ENCODE data around the gene PLSCR5. TPM values are rescaled to one million over a fixed set of nuclear protein-coding genes. Genes with fewer than 3 reads are reported as not detected.

The PLSCR5 gene
- total and polyA plus RNA-seq, 10 of the 15 experiments (the other 5 are each of a cell fraction or from before 2014, with no cell fraction given), result 0.06 TPM; not detected in 9

GRCh38 chr3:146612015-146612414 is 6.9 kb upstream of the PLSCR5 start:
- RAD21 ChIA-PET (ENCODE audit: unreplicated experiment), result no interaction called here
- POLR2A ChIA-PET, result no interaction called here
- intact Hi-C loops (cut with micrococcal nuclease; ENCODE audit: unreplicated experiment), result no loop called here
- H2AFZ ChIP-seq (ENCODE audit: control insufficient read depth, low read depth, low read length), result no peak overlapping the region
- H3K27me3 ChIP-seq (replicated peaks in 1 of 2; ENCODE audit: control insufficient read depth in 2 of 2, insufficient read depth in 2 of 2, low read length in 1 of 2), result no peaks in the 10 kb centered on the region
- H3K9ac ChIP-seq (ENCODE audit: control insufficient read depth, insufficient read depth, low read length), result no peak overlapping the region
- no peaks in the 10 kb centered on the region for H4K20me1 ChIP-seq (ENCODE audit: control insufficient read depth, insufficient read depth)
- 0% methylated on average over 2 of the region's 2 CpGs for WGBS (ENCODE audit: insufficient coverage, insufficient replicate concordance, low lambda C conversion rate, missing lambda C conversion rate)
- BruUV-seq (replicated peaks), result no TSS peak
- H3K79me2 ChIP-seq (ENCODE audit: control insufficient read depth, insufficient read depth, low read length), result no peaks in the 10 kb centered on the region
- no peak overlapping the region for H3K27ac ChIP-seq (ENCODE audit: control insufficient read depth, insufficient read depth)
- in situ Hi-C loops (cut with MboI), result no loop called here
- SMC1A ChIA-PET (ENCODE audit: uncharacterized antibody, unreplicated experiment), result interaction anchor here (0.6 kb wide), 1 partner anchor 202 kb away, joined by 3 read pairs; no protein-coding TSS in a partner anchor
- no peak overlapping the region for H3K4me3 ChIP-seq
- H3K4me2 ChIP-seq (ENCODE audit: control insufficient read depth, insufficient read depth), result no peak overlapping the region
- no peak for ATAC-seq
- CTCF ChIA-PET, result no interaction called here
- FAIRE-seq, result no peak
- H3K9me3 ChIP-seq (replicated peaks; ENCODE audit: control insufficient read depth, insufficient read depth, low read length), result no peaks in the 10 kb centered on the region
- no peaks in the 10 kb centered on the region for H3K4me1 ChIP-seq (ENCODE audit: control insufficient read depth, insufficient read depth, low read length)
- TF ChIP-seq ZZZ3 (IDR thresholded peaks at IDR 0.05; ENCODE audit: control insufficient read depth, insufficient read length, low read depth) (no peak), NFYB (IDR thresholded peaks at IDR 0.05; ENCODE audit: insufficient read depth, low read depth, low read length) (no peak), FOXM1 (IDR thresholded peaks at IDR 0.05; ENCODE audit: low read depth, low read length) (no peak)
- TF ChIP-seq, protein P1, sequence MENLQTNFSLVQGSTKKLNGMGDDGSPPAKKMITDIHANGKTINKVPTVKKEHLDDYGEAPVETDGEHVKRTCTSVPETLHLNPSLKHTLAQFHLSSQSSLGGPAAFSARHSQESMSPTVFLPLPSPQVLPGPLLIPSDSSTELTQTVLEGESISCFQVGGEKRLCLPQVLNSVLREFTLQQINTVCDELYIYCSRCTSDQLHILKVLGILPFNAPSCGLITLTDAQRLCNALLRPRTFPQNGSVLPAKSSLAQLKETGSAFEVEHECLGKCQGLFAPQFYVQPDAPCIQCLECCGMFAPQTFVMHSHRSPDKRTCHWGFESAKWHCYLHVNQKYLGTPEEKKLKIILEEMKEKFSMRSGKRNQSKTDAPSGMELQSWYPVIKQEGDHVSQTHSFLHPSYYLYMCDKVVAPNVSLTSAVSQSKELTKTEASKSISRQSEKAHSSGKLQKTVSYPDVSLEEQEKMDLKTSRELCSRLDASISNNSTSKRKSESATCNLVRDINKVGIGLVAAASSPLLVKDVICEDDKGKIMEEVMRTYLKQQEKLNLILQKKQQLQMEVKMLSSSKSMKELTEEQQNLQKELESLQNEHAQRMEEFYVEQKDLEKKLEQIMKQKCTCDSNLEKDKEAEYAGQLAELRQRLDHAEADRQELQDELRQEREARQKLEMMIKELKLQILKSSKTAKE (IDR thresholded peaks at IDR 0.05; ENCODE audit: low read depth, poor library complexity, severe bottlenecking), result no peak
- no peak for DNase-seq (ENCODE audit: low read depth, low spot score)
- no peaks in the 10 kb centered on the region for H3K36me3 ChIP-seq (ENCODE audit: control insufficient read depth in 2 of 2, insufficient read depth in 2 of 2, low read length in 1 of 2)

DNA sequence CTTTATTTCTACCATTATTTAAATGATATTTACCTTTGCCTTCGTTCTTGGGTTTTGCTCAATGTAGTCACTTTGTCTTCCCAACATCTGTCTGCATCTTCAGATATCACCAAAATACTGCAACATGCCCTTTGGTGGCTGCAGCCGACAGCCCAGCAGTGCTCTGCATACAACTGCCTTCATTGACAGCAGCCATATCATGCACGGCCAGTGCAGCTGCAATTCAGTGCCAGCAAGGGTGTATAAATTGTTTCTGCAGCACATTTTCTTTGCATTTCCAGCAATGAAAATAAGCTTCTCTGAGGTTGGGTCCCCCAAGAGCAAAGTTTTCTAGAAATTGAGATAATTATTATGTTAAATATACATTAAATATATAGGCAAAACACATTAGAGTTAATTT is 6.0 kb upstream of the PLSCR5 start:
- no TSS peak for BruUV-seq (replicated peaks)
- ChIA-PET RAD21 (ENCODE audit: unreplicated experiment) (no interaction called here), CTCF (interaction anchor here (0.9 kb wide), 1 partner anchor 21 kb away, joined by 3 read pairs; no protein-coding TSS in a partner anchor), SMC1A (ENCODE audit: uncharacterized antibody, unreplicated experiment) (no interaction called here), POLR2A (no interaction called here)
- no peaks in the 10 kb centered on the region for H3K36me3 ChIP-seq (ENCODE audit: control insufficient read depth in 2 of 2, insufficient read depth in 2 of 2, low read length in 1 of 2)
- intact Hi-C loops (cut with micrococcal nuclease; ENCODE audit: unreplicated experiment), result no loop called here
- H3K4me2 ChIP-seq (ENCODE audit: control insufficient read depth, insufficient read depth), result no peak overlapping the region
- TF ChIP-seq POLR2AphosphoS2 (IDR thresholded peaks at IDR 0.05; ENCODE audit: low read depth, low read length) (no peak), SMAD1 (IDR thresholded peaks at IDR 0.05; ENCODE audit: low read depth, partially characterized antibody) (no peak), RB1 (IDR thresholded peaks at IDR 0.05; ENCODE audit: borderline replicate concordance) (no peak), FOS (IDR thresholded peaks at IDR 0.05; ENCODE audit: borderline replicate concordance, extremely low read depth, insufficient read length) (no peak), TCF3 (IDR thresholded peaks at IDR 0.05; ENCODE audit: borderline replicate concordance, insufficient read depth, low read depth, low read length) (no peak), E2F4 (IDR thresholded peaks at IDR 0.05; ENCODE audit: low read depth, low read length) (no peak), ESRRA (IDR thresholded peaks at IDR 0.05; ENCODE audit: low read length) (no peak), POU2F2 (IDR thresholded peaks at IDR 0.05; ENCODE audit: borderline replicate concordance, low read depth, low read length) (no peak), TCF12 (IDR thresholded peaks at IDR 0.05; ENCODE audit: low read depth, low read length) (no peak), ZBED1 (IDR thresholded peaks at IDR 0.05; ENCODE audit: borderline replicate concordance) (no peak), ZNF274 (IDR thresholded peaks at IDR 0.05; ENCODE audit: insufficient read depth, insufficient read length) (no peak)
- TF ChIP-seq, protein P2, sequence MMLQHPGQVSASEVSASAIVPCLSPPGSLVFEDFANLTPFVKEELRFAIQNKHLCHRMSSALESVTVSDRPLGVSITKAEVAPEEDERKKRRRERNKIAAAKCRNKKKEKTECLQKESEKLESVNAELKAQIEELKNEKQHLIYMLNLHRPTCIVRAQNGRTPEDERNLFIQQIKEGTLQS (IDR thresholded peaks at IDR 0.05; ENCODE audit: borderline replicate concordance, extremely low read depth, low read depth, low read length), result no peak
- no peak overlapping the region for H3K4me3 ChIP-seq
- H3K9ac ChIP-seq (ENCODE audit: control insufficient read depth, insufficient read depth, low read length), result no peak overlapping the region
- in situ Hi-C loops (cut with MboI), result no loop called here
- 18% methylated on average over 3 of the region's 3 CpGs for WGBS (ENCODE audit: insufficient coverage, insufficient replicate concordance, low lambda C conversion rate, missing lambda C conversion rate)
- H4K20me1 ChIP-seq (ENCODE audit: control insufficient read depth, insufficient read depth), result no peaks in the 10 kb centered on the region
- no peak overlapping the region for H2AFZ ChIP-seq (ENCODE audit: control insufficient read depth, low read depth, low read length)
- DNase-seq (ENCODE audit: low read depth, low spot score) (no peak), ATAC-seq (no peak), FAIRE-seq (no peak)
- H3K9me3 ChIP-seq (replicated peaks; ENCODE audit: control insufficient read depth, insufficient read depth, low read length), result no peaks in the 10 kb centered on the region
- no peaks in the 10 kb centered on the region for H3K79me2 ChIP-seq (ENCODE audit: control insufficient read depth, insufficient read depth, low read length)
- H3K27ac ChIP-seq (ENCODE audit: control insufficient read depth, insufficient read depth), result no peak overlapping the region
- H3K27me3 ChIP-seq (replicated peaks in 1 of 2; ENCODE audit: control insufficient read depth in 2 of 2, insufficient read depth in 2 of 2, low read length in 1 of 2), result no peaks in the 10 kb centered on the region
- H3K4me1 ChIP-seq (ENCODE audit: control insufficient read depth, insufficient read depth, low read length), result no peaks in the 10 kb centered on the region
